Activated CD8-positive, alpha-beta T cell treated with anti-CD3 and anti-CD28 coated beads for 36 hours (primary cell): ENCODE data around the gene PAX7. TPM values are rescaled to one million over a fixed set of nuclear protein-coding genes. Genes with fewer than 3 reads are reported as not detected.

Experiments used
- ATAC-seq: fragments of 200-7000 bp; cut with Tn5 transposase; one replicate; pipeline ENCODE4 v1.10.0; 2021; ENCODE audit warnings: mild to moderate bottlenecking, moderate library complexity
- CTCF ChIA-PET: fragments of 350-600 bp; sonication (Branson Sonifier 250); formaldehyde crosslinking; loops from one replicate; lab custom pipeline; 2021; ENCODE audit warnings: antibody characterized with exemption; lab: Charles Lee
- POLR2A ChIA-PET: fragments of 350-600 bp; sonication (Branson Sonifier 250); formaldehyde crosslinking; loops from one replicate; lab custom pipeline; 2021; ENCODE audit warnings: antibody characterized with exemption; lab: Charles Lee
- DNase-seq: peaks from one replicate; pipeline ENCODE4 v3.0.0-alpha.2; 2020
- H3K27ac Mint-ChIP-seq: one replicate; pipeline ENCODE4 v1.8.0; 2021; ENCODE audit warnings: mild to moderate bottlenecking, mixed read lengths
- H3K27me3 Mint-ChIP-seq: one replicate; pipeline ENCODE4 v1.8.0; 2021; ENCODE audit warnings: mixed read lengths
- H3K36me3 Mint-ChIP-seq: one replicate; pipeline ENCODE4 v1.8.0; 2021; ENCODE audit warnings: low read depth, mixed read lengths
- H3K4me1 Mint-ChIP-seq: one replicate; pipeline ENCODE4 v1.8.0; 2021; ENCODE audit warnings: low read depth, mixed read lengths
- H3K4me3 Mint-ChIP-seq: one replicate; pipeline ENCODE4 v1.8.0; 2021; ENCODE audit warnings: mild to moderate bottlenecking, moderate library complexity, mixed read lengths
- H3K9me3 Mint-ChIP-seq: one replicate; pipeline ENCODE4 v1.8.0; 2021; ENCODE audit warnings: mixed read lengths
- CTCF ChIP-seq: fragments of 200-600 bp; IDR thresholded peaks from one replicate; pipeline ENCODE4 v1.8.0; 2022; ENCODE audit warnings: antibody characterized with exemption, mild to moderate bottlenecking
- intact Hi-C: fragments of 100-400 bp; cut with micrococcal nuclease; formaldehyde crosslinking; loops from one replicate; pipeline ENCODE4 v1.10.0; 2022
- total RNA-seq, 2 experiments: library from RNA; stranded (reverse); gene quantifications; one replicate each; pipeline ENCODE4 v1.2.3, GENCODE V29; 2021

The PAX7 gene
- total RNA-seq, 2 experiments from 2014 or later: not detected

GRCh38 chr1:18588093-18588492 is 42.6 kb upstream of the PAX7 start:
- ChIA-PET POLR2A (no interaction called here), CTCF (interaction anchor here (1.5 to 3.6 kb wide), 3 partner anchors 10 to 236 kb away, joined by 4 to 31 read pairs (median 5); no protein-coding TSS in a partner anchor)
- Mint-ChIP-seq H3K27me3 (peaks cover 15% of the 10 kb centered on the region), H3K27ac (no peak overlapping the region), H3K4me1 (no peaks in the 10 kb centered on the region), H3K4me3 (no peak overlapping the region), H3K9me3 (no peaks in the 10 kb centered on the region), H3K36me3 (no peaks in the 10 kb centered on the region)
- ATAC-seq (no peak), DNase-seq (no peak)
- TF ChIP-seq CTCF: no peak
- intact Hi-C loops: no loop called here

- DNase-seq (no peak), ATAC-seq (no peak)
- intact Hi-C loops: no loop called here
- Mint-ChIP-seq H3K4me3 (no peak overlapping the region), H3K36me3 (no peaks in the 10 kb centered on the region), H3K27me3 (peaks cover 18% of the 10 kb centered on the region), H3K27ac (no peak overlapping the region), H3K9me3 (no peaks in the 10 kb centered on the region), H3K4me1 (no peaks in the 10 kb centered on the region)
- POLR2A ChIA-PET: no interaction called here
- CTCF ChIA-PET: no interaction called here
- TF ChIP-seq CTCF: no peak
Observed at GRCh38 chr1:18592368-18592767, 38.3 kb upstream of the PAX7 start.

- ATAC-seq: peak; percentile 66
- CTCF ChIA-PET: interaction anchor here (0.6 to 5.3 kb wide), 44 partner anchors 9 to 936 kb away, joined by 3 to 73 read pairs (median 4); no protein-coding TSS in a partner anchor
- no peak overlapping the region for H3K4me3 Mint-ChIP-seq
- H3K4me1 Mint-ChIP-seq: no peaks in the 10 kb centered on the region
- POLR2A ChIA-PET: interaction anchor here (1.1 kb wide), 1 partner anchor 15 kb away, joined by 5 read pairs; no protein-coding TSS in a partner anchor
- no peak overlapping the region for H3K27ac Mint-ChIP-seq
- H3K27me3 Mint-ChIP-seq: peaks cover 23% of the 10 kb centered on the region
- peak; percentile 90 for TF ChIP-seq CTCF
- peak; percentile 67 for DNase-seq
- intact Hi-C loops: loop anchor here (2.0 to 5.0 kb wide), 2 partner anchors 85 to 223 kb away; no protein-coding TSS in a partner anchor
- no peaks in the 10 kb centered on the region for H3K36me3 Mint-ChIP-seq
- H3K9me3 Mint-ChIP-seq: no peaks in the 10 kb centered on the region
Observed at GRCh38 chr1:18597160-18598042, 33.2 kb upstream of the PAX7 start.

GRCh38 chr1:18599086-18599485 is 31.6 kb upstream of the PAX7 start:
- no peak overlapping the region for H3K27ac Mint-ChIP-seq
- DNase-seq: no peak
- ATAC-seq: no peak
- no peaks in the 10 kb centered on the region for H3K36me3 Mint-ChIP-seq
- H3K9me3 Mint-ChIP-seq: no peaks in the 10 kb centered on the region
- intact Hi-C loops: loop anchor here (5.0 kb wide), 1 partner anchor 83 kb away; no protein-coding TSS in a partner anchor
- peaks cover 17% of the 10 kb centered on the region for H3K27me3 Mint-ChIP-seq
- no peaks in the 10 kb centered on the region for H3K4me1 Mint-ChIP-seq
- H3K4me3 Mint-ChIP-seq: no peak overlapping the region
- TF ChIP-seq CTCF: no peak
- ChIA-PET POLR2A (no interaction called here), CTCF (interaction anchor here (1.1 to 5.3 kb wide), 4 partner anchors 17 to 222 kb away, joined by 5 to 73 read pairs (median 26); no protein-coding TSS in a partner anchor)

- Mint-ChIP-seq H3K4me3 (no peak overlapping the region), H3K4me1 (no peaks in the 10 kb centered on the region), H3K36me3 (no peaks in the 10 kb centered on the region), H3K27ac (no peak overlapping the region), H3K9me3 (no peaks in the 10 kb centered on the region), H3K27me3 (peaks cover 17% of the 10 kb centered on the region)
- TF ChIP-seq CTCF: no peak
- CTCF ChIA-PET: interaction anchor here (4.5 to 5.3 kb wide), 2 partner anchors 18 to 83 kb away, joined by 34 to 73 read pairs; no protein-coding TSS in a partner anchor
- intact Hi-C loops: loop anchor here (5.0 kb wide), 1 partner anchor 83 kb away; no protein-coding TSS in a partner anchor
- ATAC-seq (no peak), DNase-seq (no peak)
- POLR2A ChIA-PET: no interaction called here
Observed at GRCh38 chr1:18599704-18600103, 30.9 kb upstream of the PAX7 start.
